Erythroblast (primary cell): ENCODE measurements around the gene CFAP46.

Experiments used
- GATA1 ChIP-seq: IDR thresholded peaks from 2 replicates; pipeline ENCODE4 v1.6.1; 2011; ENCODE audit warnings: low read depth, mild to moderate bottlenecking, control low read depth, low read length, moderate library complexity
- POLR2A ChIP-seq: IDR thresholded peaks from 2 replicates; pipeline ENCODE4 v1.6.1; 2011; ENCODE audit warnings: mild to moderate bottlenecking, low read length

GRCh38 chr10:132814469-132814856, 127.9 kb downstream of the CFAP46 start:
- TF ChIP-seq POLR2A (no peak), GATA1 (no peak)
